Stimulated activated CD4-positive, alpha-beta T cell treated with anti-CD3 and anti-CD28 coated beads, Interleukin-4, amount 100 ng/mL, for 1 hour (primary cell): ENCODE data around the gene CAST.

Source experiments
- DNase-seq: peaks from one replicate; pipeline ENCODE4 v3.0.0-alpha.2; 2020

The CAST gene

DNA sequence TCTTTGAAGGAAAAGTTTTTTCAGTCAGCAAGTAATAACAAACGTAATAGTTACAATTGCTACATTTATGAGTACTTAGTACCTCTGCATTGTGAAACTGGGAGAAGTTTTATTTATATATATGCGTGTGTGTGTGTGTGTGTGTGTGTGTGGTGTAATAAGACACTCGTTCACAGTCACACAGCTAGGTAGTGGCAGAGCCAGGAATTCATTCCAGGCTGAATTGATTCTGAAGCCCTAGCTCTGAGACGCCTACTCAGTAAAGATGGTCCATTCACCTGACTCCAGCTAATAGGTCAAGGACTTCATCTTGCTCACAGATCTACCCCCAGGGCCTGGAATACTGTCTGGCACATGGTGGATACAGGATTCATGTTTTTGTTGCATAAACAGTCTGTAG is 13.6 kb upstream of the CAST start:
- DNase-seq: no peak

DNA sequence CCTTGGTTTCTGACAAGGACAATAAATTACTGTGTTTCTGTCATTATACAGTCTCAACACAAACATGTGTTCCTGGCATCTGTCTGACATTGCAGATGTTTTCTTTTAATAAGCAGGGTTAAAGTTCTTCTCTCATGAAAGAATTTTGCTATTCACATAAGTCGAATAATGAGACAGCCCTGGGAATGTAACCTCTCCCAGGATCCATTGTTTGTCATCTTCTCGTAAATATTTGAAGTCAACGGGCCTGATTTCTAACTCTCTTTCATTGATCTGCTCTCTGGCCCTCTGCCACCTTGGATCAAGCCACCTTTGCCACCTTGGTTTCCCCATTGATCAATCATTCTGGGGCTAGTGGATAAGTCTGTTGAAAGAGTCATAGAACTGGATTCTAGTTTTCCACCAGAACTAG is 12.9 kb upstream of the CAST start:
- DNase-seq: no peak

DNA sequence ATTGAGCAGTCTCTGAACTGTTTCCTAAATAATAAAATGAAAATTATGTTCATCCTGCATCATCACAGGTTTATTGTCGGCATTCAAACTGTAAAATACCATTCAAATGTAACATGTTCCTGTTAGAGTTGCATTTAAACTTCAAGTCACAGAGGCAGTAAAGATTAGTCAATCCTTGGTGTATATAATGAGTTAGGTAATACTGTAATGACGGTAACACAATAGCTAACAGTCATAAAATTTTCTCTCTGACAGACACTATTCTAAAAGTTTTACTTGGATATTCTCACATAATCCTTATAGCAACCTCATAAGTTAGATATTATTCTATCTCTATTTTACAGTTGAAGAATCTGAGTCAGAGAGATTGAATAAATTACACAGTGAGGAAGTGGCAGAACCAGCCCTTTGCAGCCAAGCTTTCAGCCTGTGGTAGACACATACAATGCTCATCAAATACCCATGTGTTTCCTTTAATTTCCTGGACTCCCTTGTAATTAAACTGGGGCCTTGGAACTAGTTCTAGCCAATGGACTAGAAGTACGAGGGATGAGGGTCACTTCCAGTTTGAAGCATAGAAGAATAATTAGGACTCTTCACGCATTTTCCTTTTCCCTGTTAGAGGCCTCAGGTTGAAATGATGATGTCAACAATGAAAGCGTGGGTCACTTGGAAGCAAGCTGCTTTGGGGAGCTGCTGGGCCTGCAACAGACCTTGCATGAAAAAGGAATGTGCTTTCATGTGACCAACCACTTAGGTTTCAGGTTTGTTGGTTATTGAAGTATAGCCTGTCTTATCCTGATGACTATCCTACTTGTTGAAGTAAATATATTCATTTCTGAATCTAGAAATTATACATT is 12.3 kb upstream of the CAST start:
- DNase-seq: no peak

DNA sequence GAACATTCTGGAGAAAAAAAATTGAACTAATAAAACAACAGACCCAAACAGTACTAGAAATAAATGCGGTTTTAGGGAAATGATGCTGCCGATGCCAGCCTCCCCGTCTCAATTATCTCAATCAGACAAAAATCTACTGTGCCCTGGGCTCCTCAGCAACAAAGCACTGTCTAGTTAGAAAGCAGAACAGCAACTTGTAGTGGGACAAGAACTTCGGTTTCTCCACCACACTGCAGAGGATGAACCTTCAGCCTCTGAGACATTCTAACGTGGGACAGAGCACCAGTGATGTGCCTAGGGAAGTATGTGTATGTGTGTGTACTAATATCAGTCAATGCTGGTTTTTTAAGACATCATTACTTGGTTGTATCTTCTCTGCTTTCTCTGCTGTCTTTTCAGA is 11.1 kb upstream of the CAST start:
- DNase-seq: no peak

DNA sequence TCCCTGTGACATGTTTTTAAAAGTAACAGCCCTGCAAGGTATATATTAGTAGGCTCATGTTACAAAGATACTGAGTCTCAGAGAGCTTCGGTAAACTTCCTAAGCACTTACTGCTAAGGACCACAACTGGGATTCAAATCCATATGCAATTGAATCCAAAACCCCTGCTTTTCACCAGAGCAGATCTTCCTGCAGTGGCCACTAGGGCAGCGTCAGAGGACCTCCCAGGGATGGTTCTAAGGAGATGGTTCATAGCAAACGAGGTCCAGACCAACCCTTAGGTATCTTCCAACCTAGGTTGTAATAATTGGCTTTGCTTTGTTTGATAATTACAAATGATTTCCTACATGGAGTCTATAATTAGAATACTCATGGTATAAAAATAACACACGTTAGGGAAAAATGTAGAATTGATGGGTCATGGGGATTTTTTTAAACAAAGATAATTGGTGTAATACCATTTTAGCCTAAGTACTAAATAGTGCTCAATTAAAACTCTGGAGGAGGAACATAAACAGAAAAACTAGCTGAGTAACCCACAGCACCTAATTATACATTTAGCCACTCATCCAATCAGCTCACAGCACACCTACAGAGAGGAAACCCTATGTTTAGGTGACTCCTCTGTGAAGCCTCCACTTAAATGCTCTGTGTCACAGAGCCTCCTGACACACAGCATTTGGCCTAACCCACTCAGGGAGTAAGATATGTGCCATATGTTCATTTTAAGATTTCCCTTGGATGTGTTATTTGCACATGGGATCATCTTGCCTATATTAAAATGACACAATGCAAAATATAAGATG is 10.0 kb upstream of the CAST start:
- no peak for DNase-seq

DNA sequence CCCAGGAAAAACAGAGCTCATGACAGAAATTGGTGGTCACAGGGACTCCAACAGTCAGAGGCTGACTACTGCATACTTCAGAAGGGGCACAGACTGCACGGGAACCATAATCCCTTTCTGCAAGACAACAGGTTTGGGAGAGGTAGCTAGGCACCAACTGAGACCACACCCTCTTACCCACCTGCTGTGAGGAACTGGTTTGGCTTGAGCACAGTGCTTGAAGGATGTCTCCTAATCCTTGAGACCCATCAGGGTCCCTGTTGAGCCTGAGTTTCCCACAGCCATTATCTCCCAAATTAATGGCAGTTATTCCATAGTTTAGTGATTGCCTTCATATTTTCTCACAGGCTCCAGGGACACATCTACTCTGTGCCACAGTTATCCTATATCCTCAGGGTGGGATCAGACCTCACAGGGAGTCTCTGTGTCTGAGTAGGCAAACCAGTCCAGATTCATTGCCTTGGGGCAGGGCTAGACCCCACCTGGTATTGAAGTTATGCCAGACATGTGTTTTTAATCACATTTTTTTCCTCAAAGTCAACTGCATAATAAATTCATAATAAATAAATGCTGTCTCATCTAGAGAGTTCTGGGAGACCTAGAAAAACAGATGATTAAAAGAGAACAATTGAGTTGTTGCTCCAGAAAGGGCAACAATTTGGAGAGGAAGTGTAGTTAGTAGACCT is 9.3 kb upstream of the CAST start:
- no peak for DNase-seq

DNA sequence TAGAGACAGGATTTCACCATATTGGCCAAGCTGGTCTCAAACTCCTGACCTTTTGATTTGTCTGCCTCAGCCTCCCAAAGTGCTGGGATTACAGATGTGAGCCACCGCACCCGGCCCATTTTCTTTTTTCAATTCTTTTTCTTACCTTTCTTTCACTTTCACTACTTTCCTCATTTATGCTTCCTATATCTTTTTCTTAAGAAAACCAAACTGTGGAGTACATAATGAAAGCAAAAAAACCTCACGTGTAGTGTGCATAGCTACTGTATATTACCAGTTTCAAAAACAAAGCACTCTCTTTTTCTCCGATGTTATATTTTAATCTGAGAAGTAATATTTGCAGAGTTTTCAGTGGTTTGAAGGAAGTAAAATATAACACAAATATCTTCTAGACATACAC is 8.0 kb upstream of the CAST start:
- DNase-seq: no peak

DNA sequence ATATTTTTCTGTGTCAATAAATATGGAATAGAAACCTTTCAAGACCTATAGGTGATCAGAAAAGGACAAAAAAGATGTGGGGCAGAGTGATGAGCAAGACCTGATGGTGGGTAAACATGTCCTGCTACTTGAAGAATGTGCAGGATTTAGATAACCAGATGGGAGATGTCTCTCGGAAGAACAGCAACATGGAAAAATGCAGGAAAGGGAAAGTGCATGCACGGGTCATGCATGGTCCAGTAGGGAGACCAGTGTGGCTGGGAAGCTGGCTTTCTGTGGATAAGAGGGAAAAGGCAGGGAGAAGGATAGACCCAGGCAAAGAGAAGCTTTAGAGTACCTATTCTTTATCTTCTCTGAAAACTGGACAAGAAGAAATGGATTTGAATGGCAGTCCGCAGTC is 7.1 kb upstream of the CAST start:
- DNase-seq: no peak

DNA sequence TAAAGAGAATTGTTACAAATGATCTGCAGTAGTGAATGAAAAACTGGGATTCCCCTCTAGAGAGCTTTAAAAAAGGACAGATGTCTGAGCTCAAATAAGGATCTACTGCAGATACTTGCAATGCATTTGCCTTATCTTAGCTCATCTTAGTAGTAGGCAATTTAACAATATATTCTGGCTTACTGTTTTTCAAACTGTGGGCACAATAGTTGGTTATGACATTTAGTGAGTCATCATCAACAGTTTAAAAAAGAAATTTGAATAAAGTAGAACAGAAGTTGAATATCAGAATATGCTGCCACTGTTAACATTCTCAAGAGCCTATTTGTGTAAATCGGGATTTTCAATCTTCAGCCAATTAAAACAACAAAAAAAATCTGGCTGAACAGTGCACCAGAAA is 6.7 kb upstream of the CAST start:
- no peak for DNase-seq

DNA sequence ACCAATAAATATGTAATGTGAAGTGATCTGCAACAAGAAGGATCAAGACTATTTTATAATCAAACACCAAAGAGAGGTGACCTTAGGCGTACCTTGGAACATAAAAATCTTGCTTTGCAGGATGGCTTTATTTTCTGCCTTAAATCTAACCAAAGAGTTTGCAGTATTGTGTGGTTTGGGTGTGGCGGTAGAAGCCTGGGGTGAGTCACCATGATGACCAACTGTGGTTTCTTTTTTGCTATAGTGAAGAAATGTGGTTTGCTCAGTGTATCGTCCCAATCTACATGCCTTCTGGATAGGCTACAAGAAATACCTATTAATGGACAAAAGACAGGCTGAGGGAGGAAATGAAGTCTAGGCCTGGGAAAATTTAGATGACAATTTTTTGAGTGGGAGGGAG is 5.1 kb upstream of the CAST start:
- no peak for DNase-seq

DNA sequence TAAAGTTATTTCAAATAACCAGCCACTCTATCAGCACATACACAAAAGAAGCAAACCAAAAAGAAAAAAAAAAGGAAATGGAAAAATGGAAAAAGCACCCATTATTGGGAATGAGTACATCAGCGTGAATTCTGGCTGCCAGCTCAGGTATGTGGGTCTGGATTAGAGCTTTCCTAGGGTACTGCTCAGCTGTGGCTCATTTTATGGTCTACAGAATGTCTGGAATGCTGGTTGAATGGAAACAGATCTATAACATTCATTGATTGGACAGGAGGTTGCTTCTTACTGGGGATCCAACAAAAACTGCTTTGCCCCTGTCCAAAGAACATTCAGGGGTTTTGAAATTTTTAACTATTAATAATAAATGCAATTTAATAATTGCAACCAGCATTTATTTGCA is 3.9 kb upstream of the CAST start:
- no peak for DNase-seq

DNA sequence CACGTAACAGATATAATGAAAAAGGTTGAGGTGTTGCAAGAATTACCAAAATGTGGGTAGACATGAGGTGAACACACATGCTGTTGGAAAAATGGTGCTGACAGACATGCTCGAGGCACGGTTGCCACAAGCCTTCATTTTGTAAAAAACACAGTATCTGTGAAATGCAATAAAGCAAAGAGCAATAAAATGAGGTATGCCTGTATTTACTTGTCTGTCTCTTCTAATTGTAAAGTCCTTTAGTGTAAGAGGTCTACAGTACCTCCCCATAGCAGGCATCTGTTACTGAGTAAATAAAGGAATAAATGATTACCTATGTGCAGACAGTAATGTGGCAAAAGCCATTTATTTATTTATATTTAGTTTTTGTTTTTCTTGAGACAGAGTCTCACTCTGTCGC is 3.0 kb upstream of the CAST start:
- DNase-seq: no peak

DNA sequence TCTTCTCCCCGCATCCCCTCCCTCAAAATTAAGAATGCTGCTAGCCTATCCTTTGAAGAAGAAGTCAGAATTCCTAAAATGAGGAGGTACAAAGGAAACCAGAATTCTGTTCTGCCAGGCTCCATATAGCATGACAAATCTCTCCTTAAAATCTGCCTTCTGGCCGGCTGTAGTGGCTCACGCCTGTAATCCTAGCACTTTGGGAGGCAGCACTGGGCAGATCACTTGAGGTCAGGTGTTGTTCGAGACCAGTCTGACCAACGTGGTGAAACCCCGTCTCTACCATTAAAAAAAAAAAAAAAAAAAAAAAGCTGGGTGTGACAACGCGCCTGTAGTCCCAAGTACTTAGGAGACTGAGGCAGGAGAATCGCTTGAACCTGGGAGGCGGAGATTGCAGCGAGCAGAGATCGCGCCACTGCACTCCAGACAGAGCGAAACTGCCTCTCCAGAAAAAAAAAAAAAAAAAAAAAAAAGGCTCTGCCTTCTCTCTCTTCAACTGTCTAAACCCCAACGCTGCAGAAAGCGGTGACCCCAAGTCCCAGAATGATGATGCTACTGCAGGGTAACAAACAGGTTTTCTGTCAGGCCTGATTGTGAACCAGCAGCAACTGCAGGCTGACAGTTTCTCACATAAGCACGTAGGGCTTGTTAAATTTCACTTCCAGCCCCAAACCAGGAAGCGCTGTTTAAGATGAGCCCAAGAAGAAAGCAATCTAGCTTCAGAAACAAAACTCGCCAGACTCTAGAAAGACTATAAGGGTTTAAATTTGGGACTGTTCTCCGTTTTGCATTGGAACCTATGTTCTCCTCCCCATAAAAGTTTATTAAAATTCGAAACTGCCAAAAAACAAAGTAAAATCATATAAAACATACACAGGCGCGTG is 963 bp upstream of the CAST start:
- DNase-seq: peak; percentile 4

DNA sequence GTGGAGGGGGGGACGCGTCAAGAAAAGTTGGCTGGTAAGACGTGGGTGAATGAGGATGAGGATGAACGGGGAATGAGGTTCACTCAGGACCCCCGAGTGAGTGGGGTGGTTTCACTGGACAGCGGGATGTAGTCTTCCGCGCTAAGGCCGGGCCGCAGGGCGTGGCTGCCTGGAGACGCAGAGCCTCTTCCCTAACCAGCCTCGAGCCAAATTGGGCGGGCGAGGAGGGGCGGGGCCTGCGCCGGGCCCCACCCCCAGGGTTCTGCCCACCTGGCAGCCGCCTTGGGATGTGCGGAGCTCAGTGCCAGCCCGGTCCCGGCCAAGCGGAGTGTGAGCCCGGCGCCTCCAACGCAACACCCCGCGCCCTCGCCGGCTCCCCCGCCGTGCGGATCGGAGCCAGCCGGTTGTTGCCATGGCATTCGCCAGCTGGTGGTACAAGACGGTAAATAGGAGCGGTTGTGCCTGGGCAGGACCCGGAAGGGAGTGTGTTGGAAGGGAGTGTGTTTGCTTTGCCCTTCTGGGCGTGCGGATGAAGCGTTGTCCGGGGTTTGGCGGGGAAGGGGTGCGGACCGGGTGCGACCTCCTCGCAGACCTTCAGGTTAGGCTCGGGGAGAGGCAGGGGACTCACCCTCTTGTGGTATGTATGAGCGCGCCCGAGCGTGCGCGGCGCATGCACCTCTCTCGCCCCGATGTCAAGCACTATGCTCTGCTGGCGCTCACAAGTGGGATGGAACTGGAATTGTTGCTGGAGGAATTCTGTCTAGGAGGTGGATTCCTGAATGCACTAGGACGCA is 746 bp downstream of the CAST start:
- peak; percentile 83 for DNase-seq

DNA sequence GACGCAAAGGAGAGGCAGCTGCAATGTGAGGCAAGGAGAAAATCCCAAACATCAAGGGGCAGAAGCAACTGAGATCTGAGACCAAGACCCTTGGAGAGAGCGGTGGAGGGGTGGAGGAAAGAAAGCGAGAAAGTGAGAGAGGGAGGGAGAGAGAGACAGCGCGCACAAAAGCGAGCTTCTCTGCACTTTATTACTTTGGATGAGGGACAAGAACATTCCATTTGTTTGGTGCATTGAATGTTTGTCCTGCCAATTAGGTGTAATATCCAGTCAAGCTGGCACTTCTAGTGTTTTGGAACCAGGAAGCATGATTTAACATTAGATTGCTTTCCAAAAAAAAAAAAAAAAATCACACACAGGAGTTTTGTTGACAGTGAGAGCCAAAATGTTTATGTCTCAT is 1.4 kb downstream of the CAST start:
- no peak for DNase-seq

DNA sequence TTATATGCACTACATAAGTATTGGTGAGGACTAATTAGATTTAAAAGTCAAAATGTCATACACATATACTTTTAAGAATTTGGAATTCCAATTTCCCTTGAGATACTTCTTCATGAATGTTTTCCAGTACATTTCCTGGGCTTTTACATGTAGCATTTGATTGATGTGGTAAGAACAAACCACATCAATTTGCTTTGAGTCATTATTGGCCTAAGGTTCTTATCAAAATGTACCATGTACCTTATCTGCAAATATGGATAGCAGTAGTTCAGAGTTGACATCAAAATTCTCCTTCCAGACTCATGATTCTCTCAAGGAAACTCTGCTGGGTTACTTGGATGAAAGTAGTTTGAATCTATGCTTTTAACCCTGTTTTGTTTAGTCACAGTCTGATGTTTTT is 2.5 kb downstream of the CAST start:
- DNase-seq: no peak

DNA sequence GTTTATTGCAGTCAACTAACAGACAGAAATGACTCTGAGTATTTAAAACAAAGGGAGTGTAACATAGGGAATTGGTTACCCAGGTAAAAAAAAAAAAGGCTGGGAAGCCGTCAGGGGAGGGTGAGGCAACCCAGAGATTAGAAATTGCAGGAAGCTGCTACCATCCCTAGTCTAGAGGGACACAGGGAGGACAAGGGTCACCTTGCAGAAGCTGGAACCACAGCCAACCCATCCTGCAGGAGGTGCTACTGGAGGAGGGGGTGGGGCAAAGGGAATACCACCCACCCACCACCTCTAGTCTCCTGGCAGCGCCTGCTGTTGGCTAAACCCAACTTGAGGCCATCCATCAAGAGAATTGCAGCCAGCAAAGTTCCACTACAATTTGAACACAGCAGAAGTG is 6.5 kb downstream of the CAST start:
- no peak for DNase-seq

DNA sequence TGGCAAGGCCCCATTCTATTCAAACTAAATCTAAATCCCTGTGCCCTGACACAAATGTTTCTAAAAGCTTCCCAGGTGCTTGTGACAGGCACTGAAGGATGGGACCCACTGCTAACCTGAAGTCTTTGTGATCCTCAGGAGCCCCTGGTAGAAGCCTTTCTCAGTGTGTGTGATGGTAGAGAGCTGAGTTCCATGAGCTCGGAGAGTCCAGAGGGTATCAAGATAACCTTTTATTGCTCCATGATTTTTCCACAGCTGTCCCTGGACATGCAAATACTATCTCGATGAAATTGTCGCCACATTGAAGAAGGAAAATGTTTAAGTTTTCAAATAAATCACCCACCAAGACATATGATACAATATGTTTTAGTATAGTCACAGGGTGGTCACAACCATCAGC is 7.7 kb downstream of the CAST start:
- DNase-seq: no peak

DNA sequence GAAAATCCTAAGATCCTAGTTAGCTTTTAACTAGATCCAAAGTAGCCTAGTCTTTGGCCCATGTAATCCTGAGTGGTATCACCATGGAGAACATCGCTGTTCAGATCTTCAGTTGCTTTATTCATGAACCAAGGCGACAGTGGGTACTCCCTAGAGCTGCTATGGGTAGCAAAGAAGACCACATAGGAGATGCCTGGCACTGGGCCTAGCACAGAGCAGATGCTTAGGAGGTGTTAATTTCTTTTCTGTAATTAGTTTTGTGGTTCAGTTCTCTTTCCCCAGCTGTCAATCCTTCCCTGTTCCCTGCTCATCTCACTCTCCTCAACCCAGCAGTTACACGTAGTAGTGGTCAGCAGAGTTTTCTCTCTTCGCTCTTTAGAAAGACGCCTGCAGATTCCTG is 9.3 kb downstream of the CAST start:
- DNase-seq: no peak

DNA sequence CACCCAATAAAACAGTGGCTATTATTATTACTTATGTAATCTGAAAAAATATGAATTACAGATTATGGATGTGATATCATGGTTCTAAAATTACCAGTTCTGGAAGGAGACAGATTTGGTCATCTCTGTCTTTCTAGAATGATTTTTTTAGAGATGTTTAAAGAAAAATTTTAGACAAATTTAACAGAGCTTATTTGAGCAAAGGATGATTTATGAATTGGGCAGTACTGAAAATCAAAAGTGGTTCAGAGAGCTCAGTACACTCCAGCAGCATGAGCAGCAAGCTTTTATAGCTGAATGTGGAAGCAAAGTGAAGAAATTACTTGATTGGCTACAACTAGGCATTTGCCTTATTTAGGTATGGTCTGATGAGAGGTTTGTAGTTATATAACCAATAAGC is 11.0 kb downstream of the CAST start:
- no peak for DNase-seq

DNA sequence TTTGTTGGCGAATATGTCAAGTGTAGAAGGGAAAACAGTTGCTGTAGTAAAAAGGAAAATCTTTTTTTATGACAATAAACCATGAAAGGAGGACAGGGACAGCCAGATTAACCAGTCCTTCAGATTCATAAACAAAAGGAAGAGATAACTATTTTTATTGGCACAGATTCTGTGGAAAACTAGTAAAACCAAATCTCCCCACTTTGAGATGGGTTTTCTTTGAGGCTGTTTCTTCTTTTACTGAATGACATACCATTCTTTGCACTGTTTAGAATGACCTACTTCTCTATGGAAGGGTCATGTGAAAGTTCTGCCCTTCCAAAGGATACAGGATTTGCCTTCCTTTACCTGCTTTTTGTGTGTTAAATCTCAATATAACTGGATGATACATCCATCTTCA is 13.7 kb downstream of the CAST start:
- DNase-seq: no peak

DNA sequence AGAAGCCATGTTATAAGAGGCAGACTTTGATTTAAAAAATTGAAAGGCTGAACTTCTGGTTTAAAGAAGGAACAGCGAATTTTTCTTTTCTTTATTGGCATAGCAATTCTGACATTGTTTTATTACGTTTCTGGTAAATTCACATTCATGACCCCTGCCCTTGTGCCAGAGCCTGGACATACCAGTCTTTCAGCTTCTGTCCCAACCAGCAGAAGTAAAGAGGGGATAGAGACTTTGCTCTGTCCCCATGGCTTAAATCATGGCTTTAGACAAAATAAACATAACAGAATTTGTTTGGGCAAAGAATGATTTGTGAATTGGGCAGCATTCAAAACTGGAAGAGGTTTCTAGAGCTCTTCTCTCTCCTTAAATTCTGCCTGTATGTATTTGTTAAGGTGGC is 15.3 kb downstream of the CAST start:
- DNase-seq: no peak
